CD4-positive, alpha-beta T cell treated with Interleukin-21 for 1 hour (primary cell): Measurements from ENCODE around the gene BACH1.

Source experiments
- DNase-seq: peaks from one replicate; pipeline ENCODE4 v3.0.0-alpha.2; 2020

Gene BACH1

DNA sequence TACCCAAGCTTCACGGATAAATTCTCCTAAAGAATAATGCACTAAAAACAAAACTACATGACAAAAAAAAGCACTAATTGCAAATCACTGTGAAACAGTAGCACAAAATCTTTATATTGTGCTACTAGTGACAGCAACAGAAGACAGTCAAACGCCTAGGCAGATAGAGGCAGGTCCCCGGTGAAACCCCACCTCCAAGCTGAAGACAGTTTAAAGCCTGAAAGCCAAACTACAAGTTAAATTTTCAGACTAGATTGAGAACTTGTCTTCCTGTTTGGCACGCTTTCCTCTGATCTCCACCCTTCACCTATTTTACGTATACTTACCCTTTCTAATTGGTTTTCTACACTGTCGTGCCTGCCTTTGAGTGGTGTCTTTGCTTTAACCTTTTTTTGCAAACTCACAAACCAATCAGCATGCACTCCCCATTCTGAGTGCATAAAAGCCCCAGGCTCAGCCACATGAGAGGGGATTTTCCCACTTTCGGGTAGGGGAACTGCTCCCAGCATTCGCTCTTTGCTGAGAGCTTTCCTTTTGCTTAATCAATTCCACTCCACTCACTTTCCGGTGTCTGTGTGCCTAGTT lies 3.6 kb upstream of the BACH1 start:
- DNase-seq: peak; percentile 72

DNA sequence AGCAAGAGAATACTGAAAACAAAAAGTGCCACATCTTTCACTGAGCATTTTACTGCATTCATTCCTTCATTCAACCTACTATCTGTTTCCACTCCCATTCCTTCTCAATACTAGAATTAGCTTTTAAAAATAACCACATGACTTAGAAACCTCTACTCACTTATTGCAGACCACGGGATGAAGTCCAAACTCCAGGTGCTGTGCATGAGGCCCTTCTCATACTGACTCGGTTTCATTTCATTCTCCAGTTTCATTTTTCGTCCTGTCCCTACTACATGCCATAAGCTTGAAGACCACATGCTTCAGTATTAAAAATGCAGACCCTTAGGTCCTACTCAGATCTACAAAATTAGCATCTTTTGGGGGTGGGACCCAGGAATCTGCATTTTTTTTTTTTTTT lies 2.3 kb upstream of the BACH1 start:
- no peak for DNase-seq

DNA sequence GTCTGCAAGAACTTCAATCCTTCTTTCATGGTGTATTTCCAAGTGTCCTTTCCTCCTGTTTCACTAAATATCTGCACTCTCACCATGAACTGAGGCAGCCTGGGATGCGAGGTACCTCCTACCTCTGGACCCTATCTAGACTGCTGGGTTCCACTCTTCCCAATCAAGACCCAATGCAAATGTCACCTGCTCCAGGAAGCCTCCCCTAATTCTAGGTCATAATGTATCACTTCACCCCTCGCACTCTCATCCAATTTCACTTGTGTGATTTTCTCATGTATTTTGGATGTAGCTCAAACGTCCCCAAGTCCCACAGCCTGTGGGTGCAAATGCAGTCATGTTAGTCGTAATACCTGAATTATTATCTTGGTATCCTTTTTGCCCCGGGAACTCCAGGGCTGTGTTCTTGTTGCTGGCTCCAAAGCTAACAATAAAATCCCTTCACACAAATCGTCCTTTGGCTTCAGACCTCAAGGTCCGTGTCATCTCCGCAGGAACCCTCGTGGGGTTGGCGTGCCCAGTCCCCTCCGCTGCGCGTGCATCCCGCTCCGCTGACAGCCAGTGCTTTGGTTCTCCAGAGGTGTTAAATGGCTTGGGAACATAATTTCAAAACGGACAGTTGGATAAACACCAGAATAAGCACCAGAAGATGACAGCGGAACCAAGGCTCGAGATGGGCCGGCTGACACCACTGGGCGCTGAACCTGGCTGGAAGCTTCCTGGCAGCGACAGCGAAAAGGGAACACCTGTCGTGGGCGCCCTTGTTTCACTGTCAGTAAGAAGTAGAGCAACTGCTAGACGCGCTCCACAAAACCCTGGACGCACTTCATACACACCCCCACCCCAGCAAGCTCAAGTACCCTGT lies 1.0 kb upstream of the BACH1 start:
- peak; percentile 10 for DNase-seq

DNA sequence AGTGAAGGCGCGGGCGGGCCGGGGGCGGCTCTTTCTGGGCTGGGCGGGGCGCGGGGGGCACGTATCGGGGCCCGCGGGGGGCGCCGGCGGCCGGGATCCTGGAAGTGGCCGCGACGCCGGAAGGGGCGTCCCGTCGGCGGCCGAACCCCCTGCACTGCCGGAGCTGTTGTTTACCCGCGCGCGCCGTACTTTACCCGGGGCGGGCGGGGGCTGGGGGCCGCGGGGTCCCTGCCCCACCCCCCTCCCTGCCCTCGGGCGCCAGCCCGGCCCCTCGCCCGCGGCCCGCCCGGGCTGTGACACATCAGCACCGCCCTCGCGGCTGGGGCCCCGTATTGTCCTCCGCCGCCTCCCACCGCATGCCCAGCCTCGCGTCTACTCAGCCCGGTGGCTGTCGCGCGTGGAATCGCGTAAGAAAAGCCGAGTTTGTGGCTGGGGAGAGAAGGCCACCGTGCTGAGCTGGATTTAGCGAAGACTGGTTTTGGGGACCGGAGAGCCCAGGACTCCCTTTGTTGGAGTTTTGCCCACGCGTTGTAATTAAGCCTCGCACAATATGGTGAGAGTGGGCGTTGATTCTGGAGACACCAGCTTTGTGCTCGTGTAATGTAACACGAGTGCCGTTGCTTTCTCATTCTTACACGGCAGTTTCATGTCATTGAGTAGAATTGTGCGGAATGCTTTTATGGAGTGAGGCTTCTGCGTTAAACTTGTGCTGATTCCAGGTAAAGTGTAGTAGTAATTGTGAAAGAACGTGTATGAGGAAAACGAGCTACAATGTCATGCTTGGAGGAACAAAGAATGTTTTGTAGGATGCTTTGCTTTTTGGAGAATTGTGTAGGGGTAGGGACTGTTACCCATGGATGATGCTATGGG lies 559 bp downstream of the BACH1 start:
- peak; percentile 72 for DNase-seq

DNA sequence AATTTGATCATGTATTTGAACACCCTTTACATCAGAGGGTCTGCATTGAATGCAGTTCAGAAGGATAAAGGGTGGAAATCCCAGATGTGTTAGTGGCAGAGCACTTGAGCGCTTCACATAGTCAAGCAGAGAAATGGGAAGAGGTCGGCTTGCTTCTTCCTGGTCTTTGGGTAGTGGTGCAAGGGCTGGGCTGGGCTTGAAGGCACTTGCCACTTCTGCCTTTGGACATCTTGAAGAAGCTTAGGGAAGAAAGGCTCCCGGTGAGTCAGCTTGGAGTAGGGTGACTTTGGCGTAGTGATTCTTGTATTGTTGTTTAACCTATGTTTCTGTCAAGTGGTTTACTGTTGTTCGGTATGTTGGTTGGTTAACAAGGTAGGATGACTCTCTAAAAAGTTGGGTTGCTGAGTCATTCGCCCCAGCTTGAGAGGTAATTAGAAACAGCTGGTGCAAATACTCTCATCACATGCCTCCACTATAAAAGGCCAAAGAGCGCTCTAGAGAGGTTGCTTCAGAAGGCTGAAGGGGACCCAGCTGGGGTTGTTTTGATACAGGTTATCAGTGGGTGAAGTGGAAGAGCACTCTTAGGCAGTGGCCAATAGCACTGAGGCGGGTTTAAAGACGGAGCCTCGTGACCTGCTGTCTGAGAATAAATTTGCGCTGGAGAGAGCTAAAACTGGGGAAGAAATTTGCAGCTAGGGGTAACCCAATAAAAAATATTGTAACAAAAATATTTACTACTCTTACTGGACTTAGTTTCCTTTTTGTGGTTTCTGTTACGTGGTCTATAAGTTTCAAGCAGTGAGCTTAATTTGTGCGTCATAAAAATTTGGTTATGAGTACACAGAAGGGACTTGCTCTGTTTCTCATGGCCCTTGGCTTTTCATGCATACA lies 1.4 kb downstream of the BACH1 start:
- DNase-seq: peak; percentile 53

DNA sequence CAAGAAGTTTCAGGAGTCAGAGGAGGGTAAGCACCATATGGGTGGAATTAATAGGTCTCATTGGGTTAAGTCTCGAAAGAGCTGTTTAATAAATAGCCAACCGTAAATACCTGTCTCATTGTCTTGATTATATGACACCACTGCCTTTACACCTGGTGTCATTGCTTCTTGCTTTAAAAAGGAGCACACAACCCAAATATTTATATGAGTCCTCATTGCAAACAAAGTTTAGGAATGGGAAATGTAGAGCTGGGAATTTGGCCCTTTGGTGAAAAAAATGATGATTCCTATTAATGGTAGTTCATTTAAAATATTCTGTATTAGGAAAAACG lies 2.1 kb downstream of the BACH1 start:
- no peak for DNase-seq

DNA sequence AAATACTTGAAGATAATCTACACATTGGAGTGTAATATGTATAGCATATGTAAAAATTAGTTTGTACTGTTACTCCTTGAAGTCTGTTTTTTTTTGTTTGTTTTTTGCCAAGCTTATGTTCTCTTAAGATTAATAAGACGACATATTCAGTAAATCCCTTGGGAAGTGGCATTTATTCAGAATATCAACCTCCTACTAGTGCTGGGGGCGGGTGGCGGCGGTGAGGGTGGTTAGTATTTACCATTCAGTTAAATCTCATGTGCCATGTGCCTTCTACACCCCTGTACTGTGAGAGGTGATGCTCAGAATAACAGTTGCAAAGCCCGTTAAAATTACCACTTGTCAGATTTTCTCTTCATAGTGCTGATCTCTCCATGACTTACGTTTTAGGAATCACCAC lies 3.0 kb downstream of the BACH1 start:
- no peak for DNase-seq

DNA sequence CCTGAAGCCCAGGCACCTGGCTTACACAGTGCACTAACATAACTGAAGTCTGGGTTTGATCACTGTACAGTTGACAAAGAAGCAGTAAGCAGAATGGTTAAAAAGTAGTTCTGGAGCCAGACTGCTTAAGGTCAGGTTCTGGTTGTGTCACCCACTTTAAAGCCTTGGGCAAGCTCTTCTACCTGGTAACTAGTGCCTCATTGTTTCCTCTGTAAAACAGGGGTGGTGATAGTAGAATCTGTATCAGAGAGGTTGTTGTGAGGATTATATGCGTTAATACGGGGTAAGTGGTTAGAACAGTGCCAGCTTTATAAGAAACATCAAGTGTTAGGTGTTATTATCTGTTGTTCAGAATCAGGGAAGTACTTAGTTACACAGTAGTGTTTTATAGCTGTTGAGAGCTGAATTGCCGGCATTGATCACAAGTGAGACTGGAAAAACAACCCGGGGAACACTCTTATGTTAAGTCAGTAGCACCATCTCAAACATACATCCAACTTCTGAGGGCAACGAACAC lies 3.7 kb downstream of the BACH1 start:
- no peak for DNase-seq

DNA sequence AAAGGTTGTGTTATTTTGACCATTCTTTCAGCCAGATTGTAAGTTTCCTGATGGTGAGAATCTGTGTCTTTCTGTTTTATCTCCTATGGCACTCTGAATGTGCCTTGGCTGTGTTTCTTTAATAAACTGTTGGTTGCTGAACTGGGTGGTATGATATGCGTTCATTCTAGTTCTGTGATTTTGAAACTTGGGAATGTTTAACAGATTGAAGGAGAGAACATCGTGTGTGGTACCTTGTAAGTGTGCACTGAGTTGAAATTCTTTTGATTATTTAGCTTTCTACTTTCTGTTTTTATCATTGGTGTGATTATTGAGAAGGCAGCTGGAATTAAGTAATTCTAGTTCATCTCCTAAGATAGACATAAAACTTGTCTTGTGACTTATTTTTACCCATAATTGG lies 4.6 kb downstream of the BACH1 start:
- no peak for DNase-seq

GRCh38 chr21:29304597-29304996 lies 5.9 kb downstream of the BACH1 start:
- no peak for DNase-seq

DNA sequence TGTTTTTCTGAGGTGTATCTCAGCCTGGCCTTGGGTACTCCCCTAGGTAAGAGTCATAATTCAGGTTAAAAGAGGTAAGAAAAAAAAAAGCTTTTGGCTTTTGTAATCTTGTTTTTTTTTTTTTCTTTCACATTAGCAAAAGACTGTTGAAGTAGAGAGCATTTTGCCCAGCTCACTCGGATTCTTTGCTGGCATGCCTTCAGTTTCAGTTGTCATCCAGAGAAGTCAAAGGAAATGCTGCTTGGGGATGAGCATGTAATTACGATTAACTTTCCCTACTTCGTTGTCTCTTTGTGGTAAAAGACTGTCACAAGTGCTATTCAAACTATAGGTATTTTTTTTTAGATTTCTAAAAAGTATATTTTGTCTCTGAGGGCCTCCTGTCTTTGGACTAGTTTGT lies 6.3 kb downstream of the BACH1 start:
- no peak for DNase-seq

DNA sequence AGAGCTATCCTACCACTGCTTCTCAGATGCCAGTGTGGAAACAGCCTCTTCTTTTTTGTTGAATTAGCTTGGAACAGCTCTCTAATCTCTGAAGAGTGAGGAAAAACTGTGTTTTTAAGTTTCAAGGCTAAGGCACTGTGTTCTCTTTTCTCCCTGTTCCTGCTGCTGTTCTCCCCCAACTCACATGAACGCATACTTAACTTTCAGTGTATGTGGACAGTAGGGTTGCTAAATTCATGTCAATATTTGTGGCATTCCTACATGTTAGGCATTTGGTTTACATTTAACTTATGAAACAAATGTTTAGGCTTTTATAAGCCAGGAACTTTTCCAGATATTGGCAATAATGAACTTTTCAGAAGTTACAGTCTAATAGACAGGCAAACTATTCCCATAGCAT lies 6.8 kb downstream of the BACH1 start:
- no peak for DNase-seq

DNA sequence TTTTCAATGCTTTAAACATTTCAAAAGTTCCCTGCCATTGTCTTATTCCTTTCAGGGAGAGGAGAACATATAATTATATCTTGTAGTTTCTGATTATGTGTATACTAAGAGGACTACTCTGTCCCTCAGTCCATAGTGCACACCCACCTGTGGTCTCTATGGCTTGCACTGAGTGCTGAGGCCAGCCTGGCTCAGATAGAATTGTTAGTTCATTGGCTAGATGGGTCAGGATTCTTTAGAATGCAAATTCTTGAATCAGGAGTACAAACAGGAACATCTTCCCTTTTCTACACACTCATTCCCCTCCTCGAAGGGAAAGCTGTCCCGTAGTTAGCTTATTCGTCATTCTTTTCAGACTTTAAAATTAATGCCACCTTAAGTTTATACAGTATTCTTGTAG lies 8.2 kb downstream of the BACH1 start:
- no peak for DNase-seq

DNA sequence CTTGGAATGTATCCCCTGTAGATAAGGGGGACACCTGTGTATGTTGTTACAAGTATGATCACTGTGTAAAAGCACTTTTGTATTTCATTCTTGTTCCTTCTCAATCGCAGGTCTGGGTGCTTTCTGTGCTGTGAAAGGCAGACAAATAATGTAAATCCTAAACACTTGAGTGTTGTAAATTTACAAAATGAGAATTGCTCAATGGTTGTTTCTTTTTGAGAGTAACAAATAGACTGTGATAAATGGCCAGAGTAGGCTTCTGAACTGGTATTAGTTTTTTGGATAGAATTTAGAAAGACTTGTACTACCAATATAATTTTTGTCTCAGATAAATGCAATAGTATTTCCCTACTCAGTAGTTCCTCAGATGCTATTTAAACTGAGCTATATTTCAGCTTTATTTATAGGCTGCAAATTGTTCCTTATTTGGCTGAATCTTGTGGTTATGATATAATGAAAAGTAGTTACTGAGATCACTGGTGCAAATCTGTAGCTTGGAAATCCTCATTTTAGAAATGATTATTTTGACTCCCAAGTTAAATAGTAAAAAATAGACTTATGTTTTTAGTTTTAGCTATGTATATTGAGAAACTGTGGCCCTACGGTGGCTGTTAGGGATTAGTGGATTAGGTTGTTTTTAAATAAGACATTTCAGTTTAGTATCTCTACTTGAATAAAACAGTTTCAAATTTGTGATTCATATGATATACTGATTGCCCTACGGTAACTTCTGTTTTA lies 9.2 kb downstream of the BACH1 start:
- DNase-seq: no peak

- no peak for DNase-seq
These were observed 9.7 kb downstream of the BACH1 start for GRCh38 chr21:29308456-29308783.

DNA sequence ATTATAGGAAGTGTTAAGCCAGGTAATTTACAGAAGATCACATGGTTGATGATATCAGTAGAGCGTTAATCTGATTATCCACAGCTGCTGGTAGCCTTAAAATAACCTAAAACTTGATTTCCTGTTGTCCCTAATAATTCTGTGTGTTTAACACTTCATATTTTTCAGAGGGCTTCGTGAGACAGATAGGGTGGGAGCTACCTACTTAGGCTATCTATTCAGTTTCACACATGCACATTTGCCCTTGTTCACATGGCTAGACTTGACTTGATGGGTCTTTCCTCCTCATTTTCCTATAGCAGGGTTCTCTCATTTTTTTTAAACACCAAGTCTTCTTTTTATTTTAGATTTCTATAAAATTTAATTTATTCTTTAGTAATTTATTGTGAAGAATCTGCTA lies 11.0 kb downstream of the BACH1 start:
- DNase-seq: no peak

- DNase-seq: no peak
These were observed 13.1 kb downstream of the BACH1 start for GRCh38 chr21:29311802-29312201.

GRCh38 chr21:29312981-29313380 lies 14.3 kb downstream of the BACH1 start:
- DNase-seq: no peak

- no peak for DNase-seq
These were observed 15.1 kb downstream of the BACH1 start for GRCh38 chr21:29313662-29314408.

GRCh38 chr21:29315131-29315749 lies 16.5 kb downstream of the BACH1 start:
- DNase-seq: no peak
